Muscle of leg (tissue), 11 donors: ENCODE data around the gene CCDC30. TPM values are rescaled to one million over a fixed set of nuclear protein-coding genes. Genes with fewer than 3 reads are reported as not detected.
"Not testable (repeated sequence)": the region's sequence is repeated elsewhere in the genome, so short reads cannot be mapped to it uniquely, and the experiment has no call there.

Experiments used
- DNase-seq: peaks from one replicate; pipeline ENCODE4 v3.0.0; 2013
- H3K27ac ChIP-seq: one replicate; pipeline ENCODE4 v1.5.1; 2013; ENCODE audit warnings: mild to moderate bottlenecking, low read length, control low read depth
- H3K27me3 ChIP-seq: one replicate; pipeline ENCODE4 v1.6.1; 2013; ENCODE audit warnings: low read length; ENCODE audit not compliant: control insufficient read depth, insufficient read depth
- H3K36me3 ChIP-seq: one replicate; pipeline ENCODE4 v1.6.1; 2013; ENCODE audit warnings: low read length; ENCODE audit not compliant: control insufficient read depth, insufficient read depth
- H3K4me1 ChIP-seq: one replicate; pipeline ENCODE4 v1.6.1; 2013; ENCODE audit warnings: low read length; ENCODE audit not compliant: control insufficient read depth, insufficient read depth
- H3K4me3 ChIP-seq: one replicate; pipeline ENCODE4 v1.5.1; 2013; ENCODE audit warnings: low read length, control low read depth
- H3K9me3 ChIP-seq: replicated peaks from 2 replicates; pipeline ENCODE4 v1.6.1; 2013; ENCODE audit warnings: low read depth, low read length; ENCODE audit not compliant: control insufficient read depth
- WGBS: methylation state at CpG from one replicate; pipeline ENCODE4 v1.1.5; 2013; ENCODE audit warnings: missing lambda C conversion rate; ENCODE audit not compliant: insufficient coverage; 5-methylcytosine and 5-hydroxymethylcytosine counted together
- polyA plus RNA-seq, 8 donors: library from polyadenylated mRNA; unstranded; fragments of 120-200 nt; gene quantifications; one replicate each; pipeline versions ENCODE4 v1.2.1 to v1.2.3, GENCODE V29; 2013; ENCODE audit warnings: inconsistent platforms in 1 of 8, low replicate concordance in 1 of 8; ENCODE audit not compliant: insufficient read length in 8 of 8, insufficient read depth in 1 of 8
- total RNA-seq: library from RNA; stranded (reverse); fragments of 120-200 nt; gene quantifications from one replicate; pipeline ENCODE4 v1.2.4, GENCODE V29; 2013

Gene CCDC30
- total and polyA plus RNA-seq, 9 donors, result 1.2 to 3.5 (median 1.9) TPM

GRCh38 chr1:42620307-42620706 is 157.2 kb downstream of the CCDC30 start:
- no peak overlapping the region for H3K4me3 ChIP-seq
- no peaks in the 10 kb centered on the region for H3K27me3 ChIP-seq
- H3K36me3 ChIP-seq, result no peaks in the 10 kb centered on the region
- no peak for DNase-seq
- H3K4me1 ChIP-seq, result no peaks in the 10 kb centered on the region
- no CpG with 5 or more reads among the region's 2 CpGs for WGBS
- H3K9me3 ChIP-seq, result no peaks in the 10 kb centered on the region
- H3K27ac ChIP-seq, result no peak overlapping the region

- not testable (repeated sequence) for H3K36me3 ChIP-seq, H3K4me3 ChIP-seq, H3K27ac ChIP-seq, DNase-seq, H3K27me3 ChIP-seq, H3K9me3 ChIP-seq, H3K4me1 ChIP-seq
- WGBS, result no CpG with 5 or more reads among the region's 4 CpGs
Observed at GRCh38 chr1:42621180-42621579, 158.1 kb downstream of the CCDC30 start.

GRCh38 chr1:42627205-42627604 is 164.1 kb downstream of the CCDC30 start:
- not testable (repeated sequence) for H3K4me3 ChIP-seq, H3K4me1 ChIP-seq, H3K27ac ChIP-seq, H3K27me3 ChIP-seq, H3K36me3 ChIP-seq, H3K9me3 ChIP-seq, DNase-seq
- WGBS, result 80% methylated on average over 1 of the region's 3 CpGs

GRCh38 chr1:42639116-42639515 is 176.0 kb downstream of the CCDC30 start:
- Histone ChIP-seq H3K27ac (no peak overlapping the region), H3K4me1 (no peaks in the 10 kb centered on the region), H3K4me3 (no peak overlapping the region), H3K36me3 (no peaks in the 10 kb centered on the region), H3K27me3 (no peaks in the 10 kb centered on the region), H3K9me3 (no peaks in the 10 kb centered on the region)
- no peak for DNase-seq

- WGBS, result no CpG with 5 or more reads among the region's 2 CpGs
- Histone ChIP-seq H3K27ac (no peak overlapping the region), H3K4me1 (no peaks in the 10 kb centered on the region), H3K9me3 (no peaks in the 10 kb centered on the region), H3K27me3 (no peaks in the 10 kb centered on the region), H3K36me3 (no peaks in the 10 kb centered on the region), H3K4me3 (no peak overlapping the region)
- DNase-seq, result no peak
Observed at GRCh38 chr1:42646056-42646455, 183.0 kb downstream of the CCDC30 start.

- Histone ChIP-seq H3K9me3 (no peaks in the 10 kb centered on the region), H3K4me3 (no peak overlapping the region), H3K27ac (no peak overlapping the region), H3K36me3 (peaks cover 11% of the 10 kb centered on the region), H3K4me1 (peaks cover 12% of the 10 kb centered on the region), H3K27me3 (no peaks in the 10 kb centered on the region)
- WGBS, result no CpG with 5 or more reads among the region's 5 CpGs
- no peak for DNase-seq
Observed at GRCh38 chr1:42657201-42657600, 194.1 kb downstream of the CCDC30 start.

- H3K36me3 ChIP-seq, result peaks cover 13% of the 10 kb centered on the region
- H3K27ac ChIP-seq, result peak within 1 kb of the TSS; percentile 92
- DNase-seq, result peak; percentile 98
- WGBS, result under 1% methylated on average over 53 of the region's 53 CpGs
- no peaks in the 10 kb centered on the region for H3K27me3 ChIP-seq
- no peaks in the 10 kb centered on the region for H3K9me3 ChIP-seq
- peaks cover 12% of the 10 kb centered on the region for H3K4me1 ChIP-seq
- H3K4me3 ChIP-seq, result peak within 1 kb of the TSS; percentile 85
Observed at GRCh38 chr1:42657981-42658876, 195.1 kb downstream of the CCDC30 start, which contains the start of gene PPIH. PPIH (plus strand) TSS chr1:42658423; CDS start chr1:42658447, 24 bp downstream.

GRCh38 chr1:42658877-42659337 is 195.8 kb downstream of the CCDC30 start:
- H3K27ac ChIP-seq, result peak overlapping the region; percentile 70

GRCh38 chr1:42660907-42661500 is 197.9 kb downstream of the CCDC30 start:
- no peak overlapping the region for H3K27ac ChIP-seq
- no peaks in the 10 kb centered on the region for H3K9me3 ChIP-seq
- WGBS, result no CpG with 5 or more reads among the region's 3 CpGs
- no peak overlapping the region for H3K4me3 ChIP-seq
- H3K4me1 ChIP-seq, result peaks cover 12% of the 10 kb centered on the region
- H3K36me3 ChIP-seq, result peaks cover 37% of the 10 kb centered on the region
- DNase-seq, result no peak
- H3K27me3 ChIP-seq, result no peaks in the 10 kb centered on the region

More at GRCh38 chr1:42658877-42659337, 195.8 kb downstream of the CCDC30 start:
- Histone ChIP-seq H3K36me3 (peaks cover 18% of the 10 kb centered on the region), H3K27me3 (no peaks in the 10 kb centered on the region), H3K4me3 (peak overlapping the region; percentile 85), H3K4me1 (peaks cover 12% of the 10 kb centered on the region), H3K9me3 (no peaks in the 10 kb centered on the region)
- 8% methylated on average over 18 of the region's 20 CpGs for WGBS
- DNase-seq, result no peak

GRCh38 chr1:42669936-42670335 is 206.8 kb downstream of the CCDC30 start:
- H3K36me3 ChIP-seq, result peaks cover 50% of the 10 kb centered on the region
- H3K9me3 ChIP-seq, result no peaks in the 10 kb centered on the region
- no peaks in the 10 kb centered on the region for H3K27me3 ChIP-seq
- peak; percentile 33 for DNase-seq
- 68% methylated on average over 3 of the region's 3 CpGs for WGBS
- peak overlapping the region; percentile 47 for H3K27ac ChIP-seq
- no peak overlapping the region for H3K4me3 ChIP-seq
- peaks cover 10% of the 10 kb centered on the region for H3K4me1 ChIP-seq
